IMR-90 (cell line): Measurements from ENCODE around the gene NKG7.

Experiments
- CEBPB ChIP-seq: IDR thresholded peaks from 2 replicates; pipeline ENCODE4 v1.6.1; 2012; ENCODE audit warnings: low read depth, low read length, improper control_type of control experiment
- POLR2A ChIP-seq: IDR thresholded peaks from 2 replicates; pipeline ENCODE4 v1.6.1; 2012; ENCODE audit warnings: mild to moderate bottlenecking, low read depth, low read length
- RAD21 ChIP-seq: IDR thresholded peaks from 2 replicates; pipeline ENCODE4 v1.6.1; 2012; ENCODE audit warnings: low read length, improper control_type of control experiment
- RCOR1 ChIP-seq: IDR thresholded peaks from 2 replicates; pipeline ENCODE4 v1.6.1; 2012; ENCODE audit warnings: mild to moderate bottlenecking, low read length, improper control_type of control experiment; ENCODE audit not compliant: insufficient replicate concordance
- RFX5 ChIP-seq: IDR thresholded peaks from 2 replicates; pipeline ENCODE4 v1.8.0; 2012; ENCODE audit warnings: low read depth, mild to moderate bottlenecking, low read length, moderate library complexity
- TF ChIP-seq, protein P1 (sequence below): conservative IDR thresholded peaks from 2 replicates; pipeline ENCODE4 v1.5.1; 2012; ENCODE audit warnings: mild to moderate bottlenecking, low read depth, low read length, improper control_type of control experiment
- TF ChIP-seq, protein P2 (sequence below): fragments of 150-350 bp; IDR thresholded peaks from 2 replicates; pipeline ENCODE4 v1.6.1; 2017; ENCODE audit warnings: mild to moderate bottlenecking, antibody characterized with exemption, low read length, low read depth
- TF ChIP-seq, protein P3 (sequence below): fragments of 150-350 bp; IDR thresholded peaks from 2 replicates; pipeline ENCODE4 v1.6.1; 2016; ENCODE audit warnings: low read depth, mild to moderate bottlenecking, low read length, moderate library complexity, borderline replicate concordance

DNA sequence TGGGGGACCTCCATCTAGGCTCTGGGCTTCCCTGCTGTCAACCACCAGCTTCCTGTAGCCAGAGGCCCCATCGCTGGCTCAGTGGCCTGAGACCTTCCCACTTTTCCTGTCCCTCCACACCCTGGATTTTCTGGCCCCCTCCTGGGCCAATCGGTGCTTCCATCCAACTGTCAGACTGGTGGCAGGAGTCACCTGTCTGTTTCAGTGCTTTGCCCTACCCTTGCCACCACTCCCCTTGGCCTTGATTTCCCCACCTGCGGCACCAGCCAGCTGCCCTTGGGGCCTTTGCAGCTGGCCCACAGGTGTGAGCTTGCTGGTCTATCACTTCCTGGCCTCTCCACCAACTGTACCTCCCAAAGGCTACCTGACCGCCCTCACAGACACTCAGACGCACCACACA lies 43.0 kb downstream of the NKG7 start:
- TF ChIP-seq, protein P1, sequence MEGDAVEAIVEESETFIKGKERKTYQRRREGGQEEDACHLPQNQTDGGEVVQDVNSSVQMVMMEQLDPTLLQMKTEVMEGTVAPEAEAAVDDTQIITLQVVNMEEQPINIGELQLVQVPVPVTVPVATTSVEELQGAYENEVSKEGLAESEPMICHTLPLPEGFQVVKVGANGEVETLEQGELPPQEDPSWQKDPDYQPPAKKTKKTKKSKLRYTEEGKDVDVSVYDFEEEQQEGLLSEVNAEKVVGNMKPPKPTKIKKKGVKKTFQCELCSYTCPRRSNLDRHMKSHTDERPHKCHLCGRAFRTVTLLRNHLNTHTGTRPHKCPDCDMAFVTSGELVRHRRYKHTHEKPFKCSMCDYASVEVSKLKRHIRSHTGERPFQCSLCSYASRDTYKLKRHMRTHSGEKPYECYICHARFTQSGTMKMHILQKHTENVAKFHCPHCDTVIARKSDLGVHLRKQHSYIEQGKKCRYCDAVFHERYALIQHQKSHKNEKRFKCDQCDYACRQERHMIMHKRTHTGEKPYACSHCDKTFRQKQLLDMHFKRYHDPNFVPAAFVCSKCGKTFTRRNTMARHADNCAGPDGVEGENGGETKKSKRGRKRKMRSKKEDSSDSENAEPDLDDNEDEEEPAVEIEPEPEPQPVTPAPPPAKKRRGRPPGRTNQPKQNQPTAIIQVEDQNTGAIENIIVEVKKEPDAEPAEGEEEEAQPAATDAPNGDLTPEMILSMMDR, result no peak
- TF ChIP-seq CEBPB (no peak), RCOR1 (no peak), RAD21 (no peak), POLR2A (no peak), RFX5 (no peak)
- TF ChIP-seq, protein P2, sequence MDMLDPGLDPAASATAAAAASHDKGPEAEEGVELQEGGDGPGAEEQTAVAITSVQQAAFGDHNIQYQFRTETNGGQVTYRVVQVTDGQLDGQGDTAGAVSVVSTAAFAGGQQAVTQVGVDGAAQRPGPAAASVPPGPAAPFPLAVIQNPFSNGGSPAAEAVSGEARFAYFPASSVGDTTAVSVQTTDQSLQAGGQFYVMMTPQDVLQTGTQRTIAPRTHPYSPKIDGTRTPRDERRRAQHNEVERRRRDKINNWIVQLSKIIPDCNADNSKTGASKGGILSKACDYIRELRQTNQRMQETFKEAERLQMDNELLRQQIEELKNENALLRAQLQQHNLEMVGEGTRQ, result no peak
- TF ChIP-seq, protein P3, sequence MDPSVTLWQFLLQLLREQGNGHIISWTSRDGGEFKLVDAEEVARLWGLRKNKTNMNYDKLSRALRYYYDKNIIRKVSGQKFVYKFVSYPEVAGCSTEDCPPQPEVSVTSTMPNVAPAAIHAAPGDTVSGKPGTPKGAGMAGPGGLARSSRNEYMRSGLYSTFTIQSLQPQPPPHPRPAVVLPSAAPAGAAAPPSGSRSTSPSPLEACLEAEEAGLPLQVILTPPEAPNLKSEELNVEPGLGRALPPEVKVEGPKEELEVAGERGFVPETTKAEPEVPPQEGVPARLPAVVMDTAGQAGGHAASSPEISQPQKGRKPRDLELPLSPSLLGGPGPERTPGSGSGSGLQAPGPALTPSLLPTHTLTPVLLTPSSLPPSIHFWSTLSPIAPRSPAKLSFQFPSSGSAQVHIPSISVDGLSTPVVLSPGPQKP, result no peak
